ENCODE results near the gene FBXW12.

FBXW12 gene

GRCh38 chr3:48437812-48438211, 65.8 kb downstream of the FBXW12 start:
- no peak overlapping the region for H3K4me3 ChIP-seq (replicated peaks; ENCODE audit: insufficient read depth, low read length)
- H3K27ac ChIP-seq (replicated peaks) = no peak overlapping the region
- H3K27me3 ChIP-seq (ENCODE audit: insufficient read depth, poor library complexity, severe bottlenecking) = no peaks in the 10 kb centered on the region
- TF ChIP-seq SPI1 (IDR thresholded peaks at IDR 0.05; ENCODE audit: borderline replicate concordance, low read depth) = no peak
- no peak for TF ChIP-seq REST (IDR thresholded peaks at IDR 0.05; ENCODE audit: insufficient replicate concordance, low read depth)
- no peak for TF ChIP-seq POLR2AphosphoS5 (IDR thresholded peaks at IDR 0.05; ENCODE audit: low read depth)
- no peak for TF ChIP-seq GABPA (IDR thresholded peaks at IDR 0.05; ENCODE audit: low read depth)
- TF ChIP-seq, protein P1, sequence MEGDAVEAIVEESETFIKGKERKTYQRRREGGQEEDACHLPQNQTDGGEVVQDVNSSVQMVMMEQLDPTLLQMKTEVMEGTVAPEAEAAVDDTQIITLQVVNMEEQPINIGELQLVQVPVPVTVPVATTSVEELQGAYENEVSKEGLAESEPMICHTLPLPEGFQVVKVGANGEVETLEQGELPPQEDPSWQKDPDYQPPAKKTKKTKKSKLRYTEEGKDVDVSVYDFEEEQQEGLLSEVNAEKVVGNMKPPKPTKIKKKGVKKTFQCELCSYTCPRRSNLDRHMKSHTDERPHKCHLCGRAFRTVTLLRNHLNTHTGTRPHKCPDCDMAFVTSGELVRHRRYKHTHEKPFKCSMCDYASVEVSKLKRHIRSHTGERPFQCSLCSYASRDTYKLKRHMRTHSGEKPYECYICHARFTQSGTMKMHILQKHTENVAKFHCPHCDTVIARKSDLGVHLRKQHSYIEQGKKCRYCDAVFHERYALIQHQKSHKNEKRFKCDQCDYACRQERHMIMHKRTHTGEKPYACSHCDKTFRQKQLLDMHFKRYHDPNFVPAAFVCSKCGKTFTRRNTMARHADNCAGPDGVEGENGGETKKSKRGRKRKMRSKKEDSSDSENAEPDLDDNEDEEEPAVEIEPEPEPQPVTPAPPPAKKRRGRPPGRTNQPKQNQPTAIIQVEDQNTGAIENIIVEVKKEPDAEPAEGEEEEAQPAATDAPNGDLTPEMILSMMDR (IDR thresholded peaks at IDR 0.05; ENCODE audit: insufficient read depth, low read length) = no peak
- DNase-seq (ENCODE audit: low read depth in 1 of 2, low spot score in 1 of 2) = no peak

DNA sequence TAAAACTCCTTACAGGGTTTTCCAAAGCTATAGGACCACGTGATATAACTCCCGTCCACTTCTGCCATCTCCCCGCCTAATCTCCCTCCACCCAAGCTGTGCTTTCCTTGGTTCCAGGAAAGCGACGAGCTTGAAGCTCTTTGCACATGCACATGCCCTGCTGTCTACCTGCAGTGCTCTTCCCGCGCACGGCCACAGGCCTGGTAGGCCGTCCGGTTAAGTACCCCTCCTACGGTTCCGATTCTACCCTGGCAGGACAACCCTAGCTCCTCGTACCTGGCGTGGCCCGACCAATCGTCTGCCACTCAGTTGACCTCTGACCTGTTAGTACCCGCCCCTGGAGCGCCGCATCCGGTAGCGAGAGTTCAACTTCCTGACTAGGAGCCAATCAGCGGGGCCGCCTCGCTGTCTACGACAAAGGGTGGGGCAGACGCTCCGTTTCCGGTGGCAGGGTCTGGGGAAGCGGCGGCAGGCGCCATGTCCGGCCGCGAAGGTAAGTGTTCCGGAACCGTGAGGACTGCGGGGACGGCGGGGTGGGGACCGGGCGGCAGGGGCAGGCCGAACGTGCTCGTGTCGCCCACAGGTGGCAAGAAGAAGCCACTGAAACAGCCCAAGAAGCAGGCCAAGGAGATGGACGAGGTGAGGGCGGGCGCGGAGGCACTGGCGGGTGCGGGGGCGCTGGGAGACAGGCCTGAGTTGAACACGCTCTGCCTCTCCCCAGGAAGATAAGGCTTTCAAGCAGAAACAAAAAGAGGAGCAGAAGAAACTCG, 68.0 kb downstream of the FBXW12 start, which contains the start of the genes CCDC51 and TMA7:
Gene CCDC51 (minus strand): TSS at position 300 of the 770 bp plus-strand sequence. CDS start 4,991 bp downstream, outside the sequence.
Gene TMA7 (plus strand): TSS at position 438 of the 770 bp plus-strand sequence. CDS start 40 bp downstream, at position 478.
- DNase-seq (ENCODE audit: low read depth in 1 of 2, low spot score in 1 of 2) = peak; percentile 99

DNA sequence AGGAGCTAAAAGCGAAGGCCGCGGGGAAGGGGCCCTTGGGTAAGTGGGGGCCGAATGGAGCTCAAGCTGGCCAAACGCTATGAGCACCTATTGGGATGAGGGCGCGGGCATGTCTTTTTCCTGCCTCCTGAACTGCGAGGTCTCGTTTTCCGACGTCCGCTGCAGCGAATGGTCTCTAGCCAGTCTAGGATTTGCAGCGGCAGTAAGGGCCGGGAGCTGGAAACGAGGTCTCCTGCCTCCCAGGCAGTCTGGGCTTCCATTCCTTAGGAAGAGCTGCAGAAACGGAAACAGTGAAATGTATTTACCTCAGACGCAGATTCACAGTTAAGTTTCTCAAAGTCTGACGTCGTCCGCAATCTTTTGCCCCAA, 68.6 kb downstream of the FBXW12 start:
- Histone ChIP-seq H3K27me3 (ENCODE audit: insufficient read depth, poor library complexity, severe bottlenecking) (no peaks in the 10 kb centered on the region), H3K27ac (replicated peaks) (peak overlapping the region; percentile 92), H3K4me3 (replicated peaks; ENCODE audit: insufficient read depth, low read length) (peak overlapping the region; percentile 88)
- DNase-seq (ENCODE audit: low read depth in 1 of 2, low spot score in 1 of 2) = no peak
- TF ChIP-seq REST (IDR thresholded peaks at IDR 0.05; ENCODE audit: insufficient replicate concordance, low read depth) = no peak
- TF ChIP-seq GABPA (IDR thresholded peaks at IDR 0.05; ENCODE audit: low read depth) = no peak
- TF ChIP-seq POLR2AphosphoS5 (IDR thresholded peaks at IDR 0.05; ENCODE audit: low read depth) = no peak
- TF ChIP-seq, protein P1 (IDR thresholded peaks at IDR 0.05; ENCODE audit: insufficient read depth, low read length) = no peak
- TF ChIP-seq SPI1 (IDR thresholded peaks at IDR 0.05; ENCODE audit: borderline replicate concordance, low read depth) = no peak

More for the DNA sequence above, 68.0 kb downstream of the FBXW12 start, which contains the start of the genes CCDC51 and TMA7:
- H3K27me3 ChIP-seq (ENCODE audit: insufficient read depth, poor library complexity, severe bottlenecking) = no peaks in the 10 kb centered on the region
- peak within 1 kb of the TSS; percentile 88 for H3K4me3 ChIP-seq (replicated peaks; ENCODE audit: insufficient read depth, low read length)
- H3K27ac ChIP-seq (replicated peaks) = peak within 1 kb of the TSS; percentile 92
- TF ChIP-seq SPI1 (IDR thresholded peaks at IDR 0.05; ENCODE audit: borderline replicate concordance, low read depth) = no peak; the same call in 1 of the 2 replicates
- peak; percentile 91 for TF ChIP-seq POLR2AphosphoS5 (IDR thresholded peaks at IDR 0.05; ENCODE audit: low read depth)
- TF ChIP-seq GABPA (IDR thresholded peaks at IDR 0.05; ENCODE audit: low read depth) = peak; percentile 94

GRCh38 chr3:48441940-48442339, 69.9 kb downstream of the FBXW12 start:
- DNase-seq (ENCODE audit: low read depth in 1 of 2, low spot score in 1 of 2) = no peak
- no peak overlapping the region for H3K27ac ChIP-seq (replicated peaks)
- H3K27me3 ChIP-seq (ENCODE audit: insufficient read depth, poor library complexity, severe bottlenecking) = no peaks in the 10 kb centered on the region
- no peak for TF ChIP-seq POLR2AphosphoS5 (IDR thresholded peaks at IDR 0.05; ENCODE audit: low read depth)
- TF ChIP-seq, protein P1 (IDR thresholded peaks at IDR 0.05; ENCODE audit: insufficient read depth, low read length) = no peak
- no peak for TF ChIP-seq SPI1 (IDR thresholded peaks at IDR 0.05; ENCODE audit: borderline replicate concordance, low read depth)
- TF ChIP-seq GABPA (IDR thresholded peaks at IDR 0.05; ENCODE audit: low read depth) = no peak
- no peak for TF ChIP-seq REST (IDR thresholded peaks at IDR 0.05; ENCODE audit: insufficient replicate concordance, low read depth)
- no peak overlapping the region for H3K4me3 ChIP-seq (replicated peaks; ENCODE audit: insufficient read depth, low read length)

Measured in HL-60 (cell line).